Keratinocyte (primary cell): ENCODE results near the gene RAB4B. TPM values are rescaled to one million over a fixed set of nuclear protein-coding genes. Genes with fewer than 3 reads are reported as not detected.

Experiments
- DNase-seq: peaks from one replicate; pipeline ENCODE4 v3.0.0-alpha.2; 2011; ENCODE audit warnings: low read depth, missing footprints, low spot score
- FAIRE-seq: peaks from 2 replicates; lab custom pipeline; 2011; peaks lifted over from hg19 to GRCh38; lab: Jason Lieb, UNC
- H2AFZ ChIP-seq: 2 replicates; pipeline ENCODE4 v1.6.0; 2012; ENCODE audit warnings: low read length, control low read depth, inconsistent platforms; ENCODE audit not compliant: control insufficient read depth
- H3K27ac ChIP-seq: 2 replicates; pipeline ENCODE4 v1.5.1; 2011; ENCODE audit warnings: low read length; ENCODE audit not compliant: control insufficient read depth, insufficient read depth
- H3K27me3 ChIP-seq: 3 replicates; pipeline ENCODE4 v1.6.0; 2011; ENCODE audit warnings: low read length; ENCODE audit not compliant: control insufficient read depth, insufficient read depth; ENCODE audit errors: extremely low read depth
- H3K36me3 ChIP-seq, 2 experiments: 2 replicates in 1 of 2; 3 replicates in 1 of 2; pipeline ENCODE4 v1.5.1; 2011; ENCODE audit warnings: low read length in 2 of 2, mild to moderate bottlenecking in 1 of 2; ENCODE audit not compliant: control insufficient read depth in 2 of 2, insufficient read depth in 2 of 2; ENCODE audit errors: extremely low read depth in 1 of 2
- H3K4me1 ChIP-seq: 3 replicates; pipeline ENCODE4 v1.5.1; 2011; ENCODE audit warnings: low read length; ENCODE audit not compliant: control insufficient read depth, insufficient read depth; ENCODE audit errors: extremely low read depth
- H3K4me2 ChIP-seq: 3 replicates; pipeline ENCODE4 v1.6.0; 2011; ENCODE audit warnings: low read depth, low read length; ENCODE audit not compliant: control insufficient read depth, insufficient read depth; ENCODE audit errors: extremely low read depth
- H3K4me3 ChIP-seq, 3 experiments: fragments of 200-600 bp in 1 of 3; sonication (generic) in 1 of 3; 2 replicates in 2 of 3; 3 replicates in 1 of 3; pipeline ENCODE4 v1.5.1; 2011 to 2016; ENCODE audit warnings: low read length in 3 of 3, mild to moderate bottlenecking in 3 of 3, control low read depth in 2 of 3, inconsistent platforms in 1 of 3, low read depth in 1 of 3, mixed read lengths in 1 of 3, mixed run types in 1 of 3, moderate library complexity in 1 of 3; ENCODE audit not compliant: control insufficient read depth in 2 of 3, insufficient read depth in 2 of 3; ENCODE audit errors: extremely low read depth in 1 of 3
- H3K79me2 ChIP-seq: 2 replicates; pipeline ENCODE4 v1.6.0; 2012; ENCODE audit warnings: low read length; ENCODE audit not compliant: control insufficient read depth, insufficient read depth
- H3K9ac ChIP-seq: 3 replicates; pipeline ENCODE4 v1.6.0; 2011; ENCODE audit warnings: low read length; ENCODE audit not compliant: control insufficient read depth, insufficient read depth; ENCODE audit errors: extremely low read depth
- H3K9me1 ChIP-seq: 3 replicates; pipeline ENCODE4 v1.6.0; 2011; ENCODE audit warnings: low read length; ENCODE audit not compliant: control insufficient read depth, insufficient read depth; ENCODE audit errors: extremely low read depth
- H3K9me3 ChIP-seq: 2 replicates; pipeline ENCODE4 v1.5.1; 2012; ENCODE audit warnings: low read depth, low read length; ENCODE audit not compliant: control insufficient read depth
- H4K20me1 ChIP-seq: 3 replicates; pipeline ENCODE4 v1.6.0; 2011; ENCODE audit warnings: low read length; ENCODE audit not compliant: control insufficient read depth, insufficient read depth; ENCODE audit errors: extremely low read depth
- EZH2 ChIP-seq: IDR thresholded peaks from one replicate; pipeline ENCODE4 v1.6.1; 2012; ENCODE audit warnings: inconsistent platforms, mild to moderate bottlenecking, low read length, moderate library complexity
- dilution Hi-C: fragments of 300-500 bp; cut with MboI; formaldehyde crosslinking; loops from one replicate; pipeline ENCODE4 v1.7.0; 2020; ENCODE audit warnings: low sequenced_read_pairs; ENCODE audit not compliant: extremely low pct_ligation_motif_present
- polyA plus RNA-seq, 5 experiments: library from polyadenylated mRNA; depleted of rRNA in 3 of 5; stranded (reverse) in 3 of 5; stranded (forward) in 1 of 5; unstranded in 1 of 5; fragments of >200 nt; gene quantifications; 1 replicate in 1 of 5; 2 replicates in 3 of 5; 3 replicates in 1 of 5; pipeline versions ENCODE4 v1.2.1 to v1.2.3, GENCODE V29; 2011 to 2012; ENCODE audit warnings: missing spikeins in 2 of 5, low read depth in 1 of 5, low replicate concordance in 1 of 5
- TF ChIP-seq, protein P1 (sequence below), 3 experiments: IDR thresholded peaks in 1 of 3; conservative IDR thresholded peaks in 1 of 3; optimal IDR thresholded peaks in 1 of 3; 2 replicates in 2 of 3; 3 replicates in 1 of 3; pipeline versions ENCODE3 to v1.5.1; 2011; ENCODE audit warnings: low read length in 3 of 3, mild to moderate bottlenecking in 3 of 3, moderate library complexity in 2 of 3, control low read depth in 1 of 3, inconsistent platforms in 1 of 3; ENCODE audit not compliant: insufficient read depth in 2 of 3; ENCODE audit errors: extremely low read depth in 1 of 3

Gene RAB4B
- polyA plus RNA-seq, 1 donor (not counting 4 experiments of a cell fraction or from before 2014, with no cell fraction given): 15.0 TPM

DNA sequence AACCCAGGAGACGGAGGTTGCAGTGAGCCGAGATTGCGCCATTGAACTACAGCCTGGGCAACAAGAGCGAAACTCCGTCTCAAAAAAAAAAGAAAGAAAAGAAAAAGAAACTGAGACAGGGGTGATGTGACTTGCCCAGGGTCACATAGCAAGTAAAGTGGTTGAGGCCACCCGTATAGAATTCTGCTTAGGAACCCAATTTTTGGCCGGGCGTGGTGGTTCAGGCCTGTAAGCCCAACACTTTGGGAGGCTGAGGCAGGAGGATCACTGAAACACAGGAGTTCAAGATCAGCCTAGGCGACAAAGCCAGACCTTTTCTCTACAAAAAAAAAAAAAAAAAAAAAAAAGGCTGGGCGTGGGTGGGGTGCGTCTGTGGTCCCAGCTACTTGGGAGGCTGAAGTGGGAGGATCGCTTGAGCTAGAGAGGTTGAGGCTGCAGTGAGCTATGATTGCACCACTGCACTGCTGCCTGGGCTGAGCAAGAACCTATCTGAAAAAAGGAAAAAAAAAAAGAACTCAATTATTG lies 25.7 kb upstream of the RAB4B start:
- Histone ChIP-seq H3K4me2 (peak overlapping the region; percentile 85), H3K4me3 (peak overlapping the region; percentile 54 to 100 (median 99)), H3K79me2 (peaks cover 60% of the 10 kb centered on the region), H3K9ac (peak overlapping the region; percentile 100), H3K9me1 (peaks cover 9% of the 10 kb centered on the region), H2AFZ (no peak overlapping the region), H3K27ac (peak overlapping the region; percentile 99), H3K9me3 (no peaks in the 10 kb centered on the region), H3K36me3 (peaks cover 6 to 35% of the 10 kb centered on the region in 2 experiments), H3K27me3 (no peaks in the 10 kb centered on the region), H3K4me1 (peaks cover 42% of the 10 kb centered on the region), H4K20me1 (peaks cover 17% of the 10 kb centered on the region)
- dilution Hi-C loops: no loop called here
- no peak for TF ChIP-seq EZH2
- TF ChIP-seq, protein P1, sequence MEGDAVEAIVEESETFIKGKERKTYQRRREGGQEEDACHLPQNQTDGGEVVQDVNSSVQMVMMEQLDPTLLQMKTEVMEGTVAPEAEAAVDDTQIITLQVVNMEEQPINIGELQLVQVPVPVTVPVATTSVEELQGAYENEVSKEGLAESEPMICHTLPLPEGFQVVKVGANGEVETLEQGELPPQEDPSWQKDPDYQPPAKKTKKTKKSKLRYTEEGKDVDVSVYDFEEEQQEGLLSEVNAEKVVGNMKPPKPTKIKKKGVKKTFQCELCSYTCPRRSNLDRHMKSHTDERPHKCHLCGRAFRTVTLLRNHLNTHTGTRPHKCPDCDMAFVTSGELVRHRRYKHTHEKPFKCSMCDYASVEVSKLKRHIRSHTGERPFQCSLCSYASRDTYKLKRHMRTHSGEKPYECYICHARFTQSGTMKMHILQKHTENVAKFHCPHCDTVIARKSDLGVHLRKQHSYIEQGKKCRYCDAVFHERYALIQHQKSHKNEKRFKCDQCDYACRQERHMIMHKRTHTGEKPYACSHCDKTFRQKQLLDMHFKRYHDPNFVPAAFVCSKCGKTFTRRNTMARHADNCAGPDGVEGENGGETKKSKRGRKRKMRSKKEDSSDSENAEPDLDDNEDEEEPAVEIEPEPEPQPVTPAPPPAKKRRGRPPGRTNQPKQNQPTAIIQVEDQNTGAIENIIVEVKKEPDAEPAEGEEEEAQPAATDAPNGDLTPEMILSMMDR (optimal IDR thresholded peaks at IDR 0.05 in 1 of 3, IDR thresholded peaks at IDR 0.05 in 1 of 3, conservative IDR thresholded peaks at IDR 0.05 in 1 of 3; ENCODE audit: extremely low read depth in 1 of 3, insufficient read depth in 2 of 3, low read length in 3 of 3): no peak
- DNase-seq (no peak), FAIRE-seq (no peak)

DNA sequence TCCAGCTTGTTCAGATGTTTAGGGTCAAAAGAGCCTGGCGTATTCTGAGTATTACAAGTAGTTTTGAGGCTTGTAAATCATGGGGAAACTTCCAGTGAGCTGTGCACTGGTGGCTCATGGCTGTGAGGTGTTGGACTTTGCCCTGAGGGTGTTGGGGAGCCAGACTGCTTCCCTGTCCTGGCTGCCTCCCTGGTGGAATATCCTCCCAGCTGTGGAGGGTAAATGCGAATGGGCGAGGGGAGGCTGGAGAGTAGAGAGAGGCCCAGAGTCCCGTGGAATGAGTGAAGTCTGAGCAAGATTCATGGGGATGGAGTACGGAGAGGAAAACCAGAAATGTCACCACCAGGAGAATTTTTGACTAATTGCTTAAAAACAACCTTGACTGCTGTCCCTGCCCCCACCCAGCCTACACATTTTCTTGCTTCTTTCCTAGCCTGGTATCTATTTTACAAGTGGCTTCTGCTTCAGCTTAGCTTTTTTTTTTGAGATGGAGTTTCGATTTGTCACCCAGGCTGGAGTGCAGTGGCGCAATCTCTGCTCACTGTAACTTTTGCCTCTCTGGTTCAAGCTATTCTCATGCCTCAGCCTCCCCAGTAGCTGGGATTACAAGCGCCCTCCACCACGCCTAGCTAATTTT lies 23.3 kb upstream of the RAB4B start:
- TF ChIP-seq EZH2: no peak
- TF ChIP-seq, protein P1 (optimal IDR thresholded peaks at IDR 0.05 in 1 of 3, IDR thresholded peaks at IDR 0.05 in 1 of 3, conservative IDR thresholded peaks at IDR 0.05 in 1 of 3; ENCODE audit: extremely low read depth in 1 of 3, insufficient read depth in 2 of 3, low read length in 3 of 3): no peak
- dilution Hi-C loops: no loop called here
- no peaks in the 10 kb centered on the region for H3K27me3 ChIP-seq
- peaks cover 34% of the 10 kb centered on the region for H3K4me1 ChIP-seq
- H3K9ac ChIP-seq: peak overlapping the region; percentile 13
- peaks cover 20 to 50% of the 10 kb centered on the region in 2 experiments for H3K36me3 ChIP-seq
- peaks cover 19% of the 10 kb centered on the region for H4K20me1 ChIP-seq
- peak overlapping the region; percentile 36 for H3K27ac ChIP-seq
- DNase-seq: no peak
- FAIRE-seq: no peak
- H2AFZ ChIP-seq: no peak overlapping the region
- H3K4me3 ChIP-seq: no peak overlapping the region
- peaks cover 77% of the 10 kb centered on the region for H3K79me2 ChIP-seq
- H3K9me1 ChIP-seq: peaks cover 9% of the 10 kb centered on the region
- H3K9me3 ChIP-seq: no peaks in the 10 kb centered on the region
- peak overlapping the region; percentile 41 for H3K4me2 ChIP-seq
